ENCODE results near the gene PPP2R5C. TPM values are rescaled to one million over a fixed set of nuclear protein-coding genes. Genes with fewer than 3 reads are reported as not detected.
A peak's percentile ranks its signal among the peaks of the same experiment; 100 is the strongest.

Gene PPP2R5C
- total RNA-seq, 1 donor from 2014 or later, result 106 TPM

- no peak for ATAC-seq
Observed at GRCh38 chr14:101920271-101920670, 158.8 kb downstream of the PPP2R5C start.

DNA sequence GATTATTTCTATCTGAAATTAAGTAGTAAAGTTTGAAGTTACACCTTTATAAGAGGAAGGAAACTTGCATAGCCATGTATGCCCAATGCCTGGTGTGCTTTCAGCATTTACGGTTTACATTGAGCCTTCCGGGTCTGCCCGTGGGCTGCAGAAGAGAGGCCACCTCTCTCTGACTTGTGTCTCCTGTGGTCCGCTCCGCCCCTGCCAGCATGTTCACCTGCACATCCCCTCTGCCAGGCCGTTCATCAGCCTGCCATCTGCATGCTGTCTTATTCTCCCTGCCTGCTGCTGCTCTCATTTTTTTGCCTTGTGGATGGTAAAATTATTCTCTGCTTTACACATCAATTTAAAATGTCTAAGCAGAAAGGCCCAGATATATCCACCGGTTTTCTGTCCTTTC lies 161.4 kb downstream of the PPP2R5C start:
- no peak for ATAC-seq

DNA sequence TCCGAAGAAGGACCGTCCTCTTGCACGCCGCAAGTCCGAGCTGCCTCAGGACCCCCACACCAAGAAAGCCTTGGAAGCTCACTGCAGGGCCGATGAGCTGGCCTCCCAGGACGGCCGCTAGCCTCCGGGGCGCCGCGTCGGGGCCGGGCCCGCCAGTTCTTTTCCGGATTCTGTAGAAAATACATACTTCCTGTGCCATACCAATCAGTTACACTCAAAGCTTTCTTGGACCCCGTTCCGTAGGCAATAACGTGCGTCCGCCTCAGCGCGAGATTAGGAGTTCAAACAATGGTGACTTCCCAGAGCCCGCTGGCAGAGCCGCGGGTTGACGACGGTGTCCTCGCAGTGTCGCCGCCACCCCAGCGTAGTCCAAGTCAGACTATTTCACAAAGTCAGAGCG lies 163.6 kb downstream of the PPP2R5C start:
- no peak for ATAC-seq

DNA sequence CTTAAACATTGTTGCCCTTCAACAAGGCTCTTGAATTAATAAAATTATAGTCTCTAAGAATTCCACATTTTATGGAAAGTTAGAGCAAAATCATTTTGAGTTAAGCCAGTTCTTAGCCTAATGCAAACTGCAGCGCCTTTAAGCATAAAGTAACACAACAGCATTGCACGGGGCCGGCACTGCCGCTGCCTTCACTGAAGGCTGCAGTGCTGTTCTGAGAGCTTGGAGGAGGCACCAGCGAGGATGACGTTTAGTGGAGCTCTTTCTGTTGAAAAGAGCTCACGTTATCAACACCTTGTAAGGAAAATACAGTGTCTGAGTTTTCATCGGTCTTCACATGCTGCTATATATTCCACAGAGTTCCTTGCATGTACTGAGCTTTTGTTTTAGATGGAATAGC lies 164.6 kb downstream of the PPP2R5C start:
- ATAC-seq, result no peak

DNA sequence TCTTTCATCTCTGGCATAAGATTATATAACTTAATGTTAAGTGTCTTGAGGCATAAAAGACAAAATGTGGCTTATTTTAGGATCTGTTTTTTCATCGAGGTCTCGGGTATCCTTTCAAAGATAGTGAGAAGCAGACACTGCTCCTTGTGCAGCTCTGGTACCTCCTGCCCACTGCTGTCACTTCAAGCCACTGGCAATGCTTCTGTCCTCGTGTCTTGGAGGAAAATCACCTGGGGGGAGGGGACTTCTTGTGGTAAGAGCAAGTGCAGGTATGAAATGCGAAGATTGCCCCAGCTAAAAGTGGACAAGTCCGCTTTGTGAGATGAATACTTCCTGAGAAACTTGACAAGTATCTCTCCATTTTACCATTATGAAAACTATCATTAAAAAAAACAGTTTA lies 165.1 kb downstream of the PPP2R5C start:
- ATAC-seq, result no peak

DNA sequence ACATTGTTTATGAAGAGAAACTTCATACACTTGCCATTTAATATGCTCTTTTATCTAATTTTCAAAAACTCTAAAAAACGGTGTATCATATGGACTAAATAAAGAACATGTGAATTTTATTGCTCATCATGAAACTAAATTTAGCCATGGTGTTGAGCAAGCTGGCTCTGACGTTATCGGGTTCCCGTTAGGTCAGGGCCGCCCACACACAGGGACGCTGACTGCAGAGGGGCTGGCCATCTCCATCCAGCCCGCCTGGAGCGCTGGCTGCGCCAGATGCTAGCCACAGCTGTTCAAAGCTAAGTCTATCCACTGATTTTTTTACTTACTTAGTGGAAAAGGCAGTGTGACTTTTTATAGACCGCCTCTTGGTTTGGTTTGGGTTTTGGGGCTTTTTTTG lies 166.3 kb downstream of the PPP2R5C start:
- ATAC-seq, result peak; percentile 39

DNA sequence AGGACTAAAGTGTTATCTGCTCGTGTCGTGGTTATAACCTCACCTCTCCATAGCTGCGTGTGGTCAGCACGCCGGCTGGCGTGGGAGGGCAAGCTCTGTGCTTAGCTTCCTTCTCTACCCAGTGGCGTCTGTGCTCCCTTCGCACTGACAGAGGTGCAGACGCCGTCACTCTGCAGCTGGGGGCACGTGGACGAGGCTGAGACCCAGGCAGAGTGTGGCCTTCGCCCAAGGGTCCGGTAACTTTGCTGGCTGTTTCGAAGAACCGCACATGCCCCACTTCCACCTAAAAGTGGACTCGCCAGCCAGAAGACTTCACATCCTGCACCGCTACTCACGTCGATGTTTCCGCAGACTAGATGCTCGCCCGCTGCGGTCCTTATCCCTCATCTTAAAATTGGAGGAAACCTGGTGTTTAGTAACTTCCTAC lies 166.9 kb downstream of the PPP2R5C start:
- ATAC-seq, result peak; percentile 9

GRCh38 chr14:101929096-101929495 lies 167.6 kb downstream of the PPP2R5C start:
- ATAC-seq, result no peak

DNA sequence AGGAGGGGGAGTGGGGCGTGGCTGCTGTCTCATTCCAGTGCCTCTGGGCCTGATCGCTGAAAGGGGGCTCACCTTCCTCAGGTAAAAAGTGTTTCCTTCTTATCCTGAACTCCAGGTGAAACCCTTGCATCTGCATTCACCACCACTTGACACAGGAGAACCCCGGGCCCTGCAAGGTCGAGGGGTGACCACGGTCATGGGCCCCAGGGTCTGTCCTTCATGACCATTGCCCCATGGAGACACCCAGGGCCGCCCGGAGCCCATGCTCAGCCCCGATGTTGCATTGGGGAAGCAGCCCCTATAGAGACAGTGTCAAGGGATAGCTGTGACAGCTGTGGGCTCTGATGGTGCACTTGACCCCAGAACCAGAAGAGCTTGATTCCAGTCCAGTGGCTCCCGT lies 168.4 kb downstream of the PPP2R5C start:
- ATAC-seq, result no peak

- ATAC-seq, result no peak
Observed at GRCh38 chr14:101932673-101933072, 171.2 kb downstream of the PPP2R5C start.

DNA sequence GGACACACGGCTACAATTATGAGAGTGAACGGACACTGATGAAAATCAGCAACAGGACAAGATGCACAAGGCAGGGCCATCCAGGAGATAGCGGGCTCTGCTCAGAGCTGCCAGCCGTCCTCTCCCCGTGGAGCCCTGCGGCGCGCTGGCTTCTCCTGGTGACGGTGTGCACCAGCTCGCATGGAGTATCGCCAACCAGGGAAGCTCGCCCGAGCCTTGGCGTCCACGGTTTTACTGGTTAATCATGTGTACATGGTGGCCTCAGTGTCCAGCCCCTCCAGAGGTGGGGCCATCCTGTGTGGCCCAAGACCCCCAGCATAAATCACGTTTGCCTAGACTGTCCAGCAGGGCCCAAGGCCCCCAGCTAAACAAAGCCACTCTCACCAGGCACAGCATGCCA lies 171.7 kb downstream of the PPP2R5C start:
- no peak for ATAC-seq

GRCh38 chr14:101934601-101935150 lies 173.2 kb downstream of the PPP2R5C start:
- no peak for ATAC-seq

DNA sequence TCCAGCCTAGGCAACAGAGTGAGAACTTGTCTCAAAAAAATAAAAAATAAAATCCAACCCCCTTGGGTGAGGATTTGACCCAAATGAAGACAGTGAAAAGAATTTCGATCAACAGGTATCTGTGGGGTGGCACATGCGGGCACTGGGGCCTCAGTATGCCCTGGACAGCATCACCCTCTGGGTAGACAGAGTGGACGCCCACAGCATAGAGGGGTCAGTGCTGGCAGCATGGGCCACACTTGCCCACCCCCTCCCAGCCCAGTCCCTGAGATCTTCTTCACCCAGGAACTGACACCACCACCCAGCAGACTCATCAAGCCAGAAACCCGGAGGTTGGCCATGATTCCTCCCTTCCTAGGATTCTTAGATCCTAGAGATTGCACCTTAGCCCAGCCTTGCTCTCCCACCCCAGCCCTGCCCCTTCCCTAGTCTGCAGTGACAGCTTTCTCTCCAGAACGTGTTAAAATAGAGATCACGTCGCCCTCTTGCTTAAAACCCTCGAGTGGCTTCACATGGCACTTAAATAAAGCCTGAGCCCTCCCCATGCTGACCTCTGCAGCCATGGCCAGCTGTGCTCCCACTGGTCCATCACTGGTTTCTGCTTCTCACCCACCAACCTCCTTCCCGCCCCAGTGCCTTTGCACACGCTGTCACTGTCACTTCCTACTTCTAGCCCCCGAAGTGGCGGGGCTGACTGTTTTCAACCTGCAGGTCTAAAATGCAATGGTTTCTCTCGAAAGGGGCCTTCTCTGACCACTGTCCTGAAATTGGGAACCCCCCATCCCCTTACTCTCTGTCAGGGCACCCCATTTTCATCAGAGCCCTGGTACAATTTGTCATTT lies 176.6 kb downstream of the PPP2R5C start:
- no peak for ATAC-seq

- peak; percentile 45 for ATAC-seq
Observed at GRCh38 chr14:101939646-101940170, 178.2 kb downstream of the PPP2R5C start.

DNA sequence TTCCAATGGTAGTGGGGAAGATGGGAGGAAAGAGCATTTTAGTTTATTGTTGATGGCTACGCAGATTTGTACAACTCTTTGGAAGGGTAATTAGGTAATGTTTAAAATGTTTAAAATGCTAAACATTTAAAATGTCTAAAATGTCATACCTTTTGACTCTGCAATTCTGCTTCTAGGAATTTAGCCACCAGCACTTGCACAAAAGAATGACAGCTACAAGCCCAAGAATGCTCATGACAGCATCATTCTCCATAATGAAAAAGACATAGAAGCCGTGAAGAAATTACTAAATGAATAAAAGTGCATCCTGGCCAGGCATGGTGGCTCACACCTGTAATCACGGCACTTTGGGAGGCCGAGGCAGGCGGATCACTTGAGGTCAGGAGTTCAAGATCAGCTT lies 182.9 kb downstream of the PPP2R5C start:
- no peak for ATAC-seq

- no peak for ATAC-seq
Observed at GRCh38 chr14:101945171-101945570, 183.7 kb downstream of the PPP2R5C start.

GRCh38 chr14:101947577-101947903 lies 186.0 kb downstream of the PPP2R5C start:
- ATAC-seq, result peak; percentile 4

DNA sequence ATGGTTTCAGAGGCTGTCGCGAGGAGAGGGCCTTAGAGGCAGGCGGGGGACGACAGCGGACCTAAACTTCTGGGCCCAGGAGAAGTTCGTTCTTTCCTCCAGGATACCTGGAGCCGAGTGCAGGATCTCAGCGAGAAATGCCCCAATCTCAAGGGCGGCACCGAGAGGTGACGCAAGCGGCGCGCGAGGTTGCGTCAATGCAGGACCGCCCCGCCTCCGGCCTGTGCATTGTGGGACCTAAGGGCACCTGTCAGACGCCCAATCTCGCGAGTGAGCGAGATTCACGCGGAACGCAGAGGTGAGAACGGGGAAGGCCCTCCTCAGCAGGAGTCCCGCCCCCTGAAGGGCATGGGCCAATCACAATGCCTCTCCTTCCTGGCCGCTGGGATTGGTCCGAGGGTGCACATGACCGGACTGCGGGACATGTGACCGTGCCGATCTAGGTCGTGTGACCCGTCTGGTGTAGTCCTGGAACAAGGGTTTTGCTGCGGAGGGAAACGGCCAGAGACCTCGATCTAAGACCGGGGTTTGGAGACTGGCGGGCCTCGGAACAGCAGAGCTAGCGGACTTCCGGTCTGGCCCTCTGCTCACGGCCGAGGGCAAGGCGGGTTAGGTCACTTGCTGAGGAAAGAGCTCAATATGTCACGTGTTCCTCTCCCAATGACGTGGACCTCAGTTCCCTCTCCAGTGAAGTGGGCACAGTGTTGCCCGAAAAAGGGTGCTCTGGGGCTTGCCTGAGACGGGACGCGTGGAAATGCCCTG lies 186.6 kb downstream of the PPP2R5C start:
- ATAC-seq, result peak; percentile 99

- peak; percentile 0 for ATAC-seq
Observed at GRCh38 chr14:101948666-101949216, 187.2 kb downstream of the PPP2R5C start.

DNA sequence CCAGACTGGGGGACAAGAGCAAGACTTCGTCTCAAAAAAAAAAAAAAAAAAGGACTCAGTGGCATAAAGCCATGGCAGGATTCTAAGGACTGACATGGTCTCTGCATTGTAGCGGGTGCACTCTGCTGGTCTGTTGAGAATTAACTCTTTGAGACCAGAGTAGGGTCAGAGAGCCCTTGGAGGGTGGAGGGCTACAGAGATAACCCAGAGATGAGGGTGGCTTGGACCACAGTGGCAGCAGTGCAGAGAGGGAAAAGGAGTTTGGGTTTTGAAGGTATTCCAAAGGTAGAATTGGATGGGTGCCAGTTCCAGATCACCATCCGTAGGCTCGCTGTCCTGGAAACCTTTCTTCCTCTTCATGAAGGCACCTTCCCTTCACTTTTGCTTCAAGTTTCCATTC lies 188.6 kb downstream of the PPP2R5C start:
- no peak for ATAC-seq

DNA sequence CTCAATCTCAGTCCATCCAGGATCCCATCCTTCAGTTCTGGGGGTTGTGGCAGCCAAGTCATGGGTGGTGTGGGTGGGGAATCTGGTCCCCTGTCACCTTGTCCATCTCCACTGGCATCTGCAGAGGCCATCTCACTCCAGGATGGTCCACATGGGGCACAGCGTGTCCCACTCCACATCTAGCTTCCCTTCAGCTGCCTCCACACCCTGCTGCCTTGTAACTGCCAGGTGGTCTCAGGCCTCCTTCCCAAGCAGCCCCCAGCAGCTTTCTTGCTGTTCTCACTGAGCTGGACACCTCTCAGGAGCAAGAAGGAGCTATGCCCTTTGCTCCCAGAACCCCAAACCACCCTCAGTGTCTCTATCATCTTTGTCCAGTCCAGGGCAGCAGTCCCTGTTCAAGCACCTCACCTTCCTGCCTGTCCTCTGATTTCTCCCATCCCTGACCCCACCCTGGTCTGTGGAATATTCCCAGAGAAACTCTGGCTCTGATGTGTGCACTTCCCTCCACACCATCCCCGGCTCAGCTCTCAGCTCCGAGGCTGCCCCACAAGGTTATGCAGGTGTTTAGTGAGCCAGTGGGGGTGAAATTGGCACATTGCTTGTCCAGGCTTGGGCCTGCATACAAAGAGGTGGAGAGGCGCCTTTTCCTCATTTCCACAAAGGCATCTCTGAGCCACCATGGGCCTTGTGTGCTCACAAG lies 189.2 kb downstream of the PPP2R5C start:
- no peak for ATAC-seq

GRCh38 chr14:101953151-101953550 lies 191.6 kb downstream of the PPP2R5C start:
- ATAC-seq, result no peak

- no peak for ATAC-seq
Observed at GRCh38 chr14:101954501-101954900, 193.0 kb downstream of the PPP2R5C start.
